Measurements from ENCODE around the gene TENM4. TPM values are rescaled to one million over a fixed set of nuclear protein-coding genes. Genes with fewer than 3 reads are reported as not detected.

The TENM4 gene
- total RNA-seq, 1 donor from 2014 or later: 11.9 TPM

GRCh38 chr11:79045018-79045799, 395.6 kb downstream of the TENM4 start:
- no peaks in the 10 kb centered on the region for H3K27me3 ChIP-seq
- intact Hi-C loops (cut with DNase I): no loop called here
- DNase-seq (ENCODE audit: low spot score in 2 of 2): no peak
- H3K4me3 ChIP-seq: no peak overlapping the region
- H3K4me1 ChIP-seq: no peaks in the 10 kb centered on the region
- no peak for TF ChIP-seq CTCF (IDR thresholded peaks at IDR 0.05)
- H3K9me3 ChIP-seq: no peaks in the 10 kb centered on the region
- no peaks in the 10 kb centered on the region for H3K36me3 ChIP-seq
- H3K27ac ChIP-seq: no peak overlapping the region

- no peaks in the 10 kb centered on the region for H3K4me1 ChIP-seq
- no peaks in the 10 kb centered on the region for H3K36me3 ChIP-seq
- no peak overlapping the region for H3K27ac ChIP-seq
- no peak overlapping the region for H3K4me3 ChIP-seq
- DNase-seq (ENCODE audit: low spot score in 2 of 2): no peak
- TF ChIP-seq CTCF (IDR thresholded peaks at IDR 0.05): no peak
- no peaks in the 10 kb centered on the region for H3K27me3 ChIP-seq
- H3K9me3 ChIP-seq: no peaks in the 10 kb centered on the region
- intact Hi-C loops (cut with DNase I): no loop called here
Measured at GRCh38 chr11:79044201-79044600, 396.6 kb downstream of the TENM4 start.

- H3K4me1 ChIP-seq: no peaks in the 10 kb centered on the region
- no peak overlapping the region for H3K4me3 ChIP-seq
- intact Hi-C loops (cut with DNase I): no loop called here
- H3K9me3 ChIP-seq: no peaks in the 10 kb centered on the region
- TF ChIP-seq CTCF (IDR thresholded peaks at IDR 0.05): no peak
- DNase-seq (ENCODE audit: low spot score in 2 of 2): no peak
- H3K36me3 ChIP-seq: no peaks in the 10 kb centered on the region
- no peak overlapping the region for H3K27ac ChIP-seq
- no peaks in the 10 kb centered on the region for H3K27me3 ChIP-seq
Measured at GRCh38 chr11:79043726-79044125, 397.1 kb downstream of the TENM4 start.

- Histone ChIP-seq H3K4me3 (no peak overlapping the region), H3K36me3 (no peaks in the 10 kb centered on the region), H3K27me3 (no peaks in the 10 kb centered on the region), H3K4me1 (no peaks in the 10 kb centered on the region), H3K27ac (no peak overlapping the region), H3K9me3 (no peaks in the 10 kb centered on the region)
- TF ChIP-seq CTCF (IDR thresholded peaks at IDR 0.05): no peak
- intact Hi-C loops (cut with DNase I): no loop called here
- DNase-seq (ENCODE audit: low spot score in 2 of 2): no peak
Measured at GRCh38 chr11:79042824-79043223, 398.0 kb downstream of the TENM4 start.

GRCh38 chr11:79040348-79040747, 400.5 kb downstream of the TENM4 start:
- intact Hi-C loops (cut with DNase I): no loop called here
- Histone ChIP-seq H3K36me3 (no peaks in the 10 kb centered on the region), H3K4me1 (no peaks in the 10 kb centered on the region), H3K27ac (no peak overlapping the region), H3K4me3 (no peak overlapping the region), H3K27me3 (no peaks in the 10 kb centered on the region), H3K9me3 (no peaks in the 10 kb centered on the region)
- TF ChIP-seq CTCF (IDR thresholded peaks at IDR 0.05): no peak
- DNase-seq (ENCODE audit: low spot score in 2 of 2): no peak
